HK-2 (cell line): ENCODE results near the gene RNGTT.
"Not testable (repeated sequence)": the region's sequence is repeated elsewhere in the genome, so short reads cannot be mapped to it uniquely, and the experiment has no call there.

Experiments used
- DNase-seq: peaks from one replicate; pipeline ENCODE4 v3.0.0-alpha.2; 2018; ENCODE audit not compliant: unreplicated experiment

RNGTT gene

DNA sequence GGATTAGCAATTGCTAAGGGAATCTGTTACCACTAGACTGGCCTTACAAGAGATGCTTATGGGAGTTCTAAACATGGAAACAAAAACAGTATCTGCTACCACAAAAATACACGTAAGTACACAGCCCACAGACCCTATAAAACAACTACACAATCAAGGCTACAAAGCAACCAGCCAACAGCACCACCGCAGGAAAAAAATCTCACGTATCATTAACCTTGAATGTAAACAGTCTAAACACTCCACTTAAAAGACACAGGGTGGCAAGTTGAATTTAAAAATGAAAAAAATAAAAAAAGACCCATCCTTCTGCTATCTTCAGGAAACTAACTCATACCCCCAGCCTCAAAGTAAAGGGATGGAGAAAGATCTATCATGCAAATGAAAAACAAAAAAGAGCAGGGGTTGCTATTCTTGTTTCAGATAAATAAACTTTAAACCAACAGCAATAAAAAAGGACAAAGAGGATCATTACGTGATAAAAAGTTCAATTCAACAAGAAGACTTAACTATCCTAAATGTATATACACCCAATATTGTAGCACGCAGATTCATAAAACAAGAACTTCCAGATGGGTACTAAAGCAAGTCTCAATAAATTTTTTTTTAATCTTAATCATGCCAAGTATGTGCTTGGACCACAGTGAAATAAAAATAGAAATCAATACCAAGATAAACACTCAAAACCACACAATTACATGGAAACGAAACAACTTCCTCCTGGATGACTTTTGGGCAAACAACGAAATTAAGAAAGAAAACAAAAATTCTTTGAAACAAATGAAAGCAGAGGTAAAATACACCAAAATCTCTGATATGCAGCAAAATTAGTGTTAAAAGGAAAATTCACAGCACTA lies 52.3 kb downstream of the RNGTT start:
- no peak for DNase-seq

DNA sequence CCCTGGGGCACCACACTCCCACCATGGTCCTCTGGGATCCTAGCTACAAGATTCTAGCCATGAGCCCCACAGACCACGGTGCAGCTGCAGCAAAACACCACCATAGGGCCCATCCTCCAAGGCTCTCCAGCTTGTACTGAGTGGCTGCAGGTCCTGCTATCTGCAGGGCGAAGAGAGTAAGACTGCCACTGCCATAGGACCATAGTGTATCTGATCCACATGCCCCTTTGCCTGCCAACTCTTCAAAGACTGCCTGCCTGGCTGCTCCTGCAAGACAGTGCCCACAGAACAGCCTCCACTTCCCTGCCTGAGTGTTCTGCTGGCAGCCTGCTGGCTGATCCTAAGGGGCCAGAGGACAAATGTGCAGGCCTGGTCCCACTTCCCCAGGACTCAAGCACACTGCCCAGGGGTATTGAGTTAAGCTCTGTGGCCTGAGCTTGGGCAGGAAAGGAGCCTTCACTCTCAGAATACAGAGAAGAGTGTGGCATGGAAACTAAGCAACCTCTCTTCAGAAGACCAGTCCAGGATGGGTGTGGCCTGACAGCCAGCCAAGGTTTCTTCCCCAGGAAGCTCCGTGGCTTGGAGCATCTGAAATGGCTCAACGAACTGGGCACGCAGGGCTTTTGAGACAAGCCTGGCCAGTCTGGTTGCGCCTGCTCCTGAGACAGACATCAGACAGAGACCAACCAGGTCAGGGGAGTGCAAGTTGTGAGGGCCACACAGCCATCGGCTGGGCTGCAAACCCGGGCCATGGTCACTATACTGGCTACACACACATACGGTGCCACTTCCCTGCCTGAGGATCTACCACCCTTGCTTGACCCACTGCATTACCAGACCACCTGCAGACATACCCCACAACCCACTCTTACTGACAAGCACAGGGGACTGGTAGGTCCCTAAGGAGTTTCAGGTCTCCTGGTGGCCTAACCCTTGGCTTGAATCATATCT lies 54.5 kb downstream of the RNGTT start:
- no peak for DNase-seq

DNA sequence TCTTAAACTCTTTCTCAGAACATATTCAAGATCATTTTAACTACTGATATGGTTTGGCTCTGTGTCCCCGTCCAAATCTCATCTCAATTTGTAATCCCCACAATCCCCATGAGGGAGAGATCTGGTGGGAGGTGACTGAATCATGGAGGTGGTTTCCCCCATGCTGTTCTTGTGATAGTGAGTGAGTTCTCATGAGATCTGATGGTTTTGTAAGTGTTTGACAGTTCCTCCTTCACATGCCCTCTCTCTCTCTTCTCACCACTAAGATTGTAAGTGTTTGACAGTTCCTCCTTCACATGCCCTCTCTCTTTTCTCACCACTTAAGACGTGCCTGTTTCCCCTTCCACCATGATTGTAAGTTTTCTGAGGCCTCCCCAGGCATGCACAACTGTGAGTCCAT lies 56.3 kb downstream of the RNGTT start:
- not testable (repeated sequence) for DNase-seq

DNA sequence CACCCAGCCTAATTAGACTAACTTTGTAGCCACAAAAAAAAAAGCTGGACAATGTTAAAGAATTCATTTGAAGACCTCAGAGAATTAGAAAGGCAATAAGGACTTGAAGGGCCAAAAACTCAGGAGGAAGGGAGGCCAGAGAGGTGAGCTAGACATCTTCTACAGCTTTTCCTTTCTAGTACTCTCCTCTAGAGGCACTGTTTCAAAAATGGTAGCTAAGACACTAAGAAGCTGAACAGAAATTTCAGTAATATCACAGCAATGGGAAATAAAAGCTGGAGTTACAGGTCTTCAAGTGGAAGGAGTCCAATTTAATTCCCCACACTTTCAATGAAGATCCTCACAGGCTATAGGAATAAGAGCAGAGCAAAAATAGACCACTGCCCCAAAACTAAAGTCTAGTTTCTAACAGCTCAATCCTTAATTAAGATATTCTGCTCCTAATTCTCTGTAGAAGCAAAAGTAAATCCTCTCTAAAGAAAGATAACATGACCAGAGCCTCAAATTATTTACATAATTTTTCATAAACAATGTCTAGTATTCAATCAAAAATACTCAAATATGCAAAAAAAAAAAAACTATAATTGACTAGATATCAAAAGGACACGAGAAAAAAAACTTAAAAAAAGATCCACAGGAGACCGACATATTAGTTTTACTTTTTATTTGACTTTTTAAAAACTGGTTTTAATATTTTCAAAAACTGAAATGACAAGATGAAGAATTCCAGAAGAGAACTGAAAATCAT lies 63.7 kb downstream of the RNGTT start:
- DNase-seq = no peak

DNA sequence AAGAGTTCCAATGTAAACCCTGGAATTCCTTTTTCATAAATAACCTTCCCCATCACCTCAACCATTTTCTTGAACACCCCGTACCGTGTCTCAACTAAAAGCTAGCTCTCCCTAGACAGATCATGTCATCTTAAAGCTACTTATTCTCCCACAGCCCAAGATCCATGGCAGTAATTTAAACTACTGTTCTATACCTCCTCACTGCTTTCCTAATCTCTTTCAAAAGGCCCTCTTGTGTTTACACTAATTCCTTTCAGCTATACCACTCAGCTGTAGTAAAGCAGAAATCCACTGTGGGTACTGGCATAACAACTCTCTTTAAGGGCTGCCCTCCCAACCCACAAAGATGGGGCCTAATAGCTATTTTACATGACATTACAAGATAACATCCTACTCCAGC lies 67.5 kb downstream of the RNGTT start:
- DNase-seq = no peak

DNA sequence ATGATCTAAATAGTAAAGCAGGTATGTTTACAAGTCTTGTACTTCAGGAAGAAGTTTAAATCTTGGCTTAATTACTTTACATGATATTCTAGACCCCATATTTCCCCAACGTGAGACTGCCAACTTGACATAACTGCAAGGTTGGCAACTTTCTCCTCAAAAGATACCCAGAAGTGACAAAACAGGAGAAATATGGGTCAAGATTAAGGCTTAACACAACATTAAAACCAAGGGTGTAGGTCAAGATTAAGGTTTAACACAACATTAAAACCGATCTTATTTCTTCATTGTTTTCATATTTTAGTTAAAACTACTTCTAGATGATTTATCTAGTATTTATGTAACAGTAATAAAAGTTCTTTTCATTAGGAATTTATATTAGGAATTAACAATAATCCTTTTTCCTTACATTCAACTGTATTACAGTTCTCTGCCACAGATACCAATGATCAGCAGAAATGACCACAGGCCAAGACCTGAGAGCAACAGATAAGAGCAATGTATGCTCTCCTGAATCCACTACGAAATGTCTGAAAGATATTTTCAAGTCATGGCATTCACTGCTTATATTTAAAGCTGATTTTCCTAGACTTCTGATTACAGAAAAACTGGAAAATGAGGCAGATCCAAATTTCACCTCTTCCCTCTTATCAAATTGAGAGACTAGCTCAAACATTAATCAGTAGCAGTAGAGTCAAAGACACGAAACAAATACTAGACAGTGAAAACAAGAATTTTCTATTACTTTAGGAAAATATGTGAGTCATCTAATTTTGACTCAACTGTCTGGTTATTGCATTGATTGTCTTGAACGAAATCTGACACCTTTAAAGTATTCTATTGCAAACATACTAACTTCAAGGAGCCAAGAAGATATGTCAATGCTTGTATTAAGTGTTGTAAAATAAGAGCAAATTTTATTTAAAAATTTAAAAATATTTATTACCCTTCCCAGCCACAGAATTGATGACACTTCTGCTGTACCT lies 72.3 kb downstream of the RNGTT start:
- no peak for DNase-seq

DNA sequence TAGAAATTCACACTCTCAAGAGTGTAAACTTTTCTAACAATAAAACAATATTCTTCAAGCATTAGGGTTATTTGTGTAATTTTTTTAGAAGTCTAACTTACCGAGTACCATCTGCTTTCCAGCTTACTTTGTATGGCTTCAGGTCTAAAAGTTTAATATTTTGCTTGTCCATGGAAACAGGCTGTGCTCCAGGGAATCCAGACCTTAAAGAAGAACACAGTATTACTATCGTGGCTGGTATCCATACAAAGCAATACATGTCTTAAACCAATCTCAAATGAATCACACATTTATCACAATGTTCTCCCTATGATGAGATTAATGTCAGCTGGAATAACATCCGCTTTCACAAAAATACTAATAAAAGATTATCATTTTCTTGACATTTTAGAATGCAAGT lies 73.0 kb downstream of the RNGTT start:
- no peak for DNase-seq

DNA sequence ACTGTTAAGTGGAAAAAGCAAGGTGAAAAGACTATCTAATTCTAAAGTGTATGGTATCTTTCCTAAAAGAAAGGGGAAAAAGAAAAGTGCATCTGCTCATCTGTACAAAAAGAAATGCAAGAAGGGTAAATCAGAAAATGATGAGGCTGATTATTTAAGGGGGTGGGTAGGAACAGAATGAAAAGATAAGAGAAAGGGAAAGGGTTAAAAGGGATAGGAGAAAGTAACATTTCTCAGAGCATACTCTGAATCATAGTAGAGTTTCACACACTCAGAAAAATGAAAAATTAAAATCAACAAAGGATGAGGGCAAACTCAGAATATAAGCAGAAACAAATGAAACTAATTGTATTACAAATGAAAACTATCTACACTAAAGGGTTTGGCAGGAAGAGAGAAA lies 79.1 kb downstream of the RNGTT start:
- DNase-seq = no peak

DNA sequence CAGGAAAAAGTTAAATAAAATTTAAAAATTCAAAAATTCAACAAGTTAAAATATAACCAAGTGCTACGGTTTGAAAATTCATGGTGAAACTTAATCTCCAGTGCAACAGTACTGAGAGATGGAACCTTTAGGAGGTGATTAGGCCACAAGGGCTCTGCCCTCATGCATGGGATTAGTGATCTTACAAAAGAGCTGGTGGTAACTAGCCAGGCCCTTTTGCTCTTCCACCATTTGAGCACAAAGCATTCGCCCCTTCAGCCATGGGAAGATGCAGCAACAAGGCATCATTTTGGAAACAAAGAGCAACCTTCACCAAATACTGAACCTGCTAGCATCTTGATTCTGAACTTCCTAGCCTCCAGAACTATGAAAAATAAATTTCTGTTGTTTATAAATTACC lies 80.9 kb downstream of the RNGTT start:
- no peak for DNase-seq

DNA sequence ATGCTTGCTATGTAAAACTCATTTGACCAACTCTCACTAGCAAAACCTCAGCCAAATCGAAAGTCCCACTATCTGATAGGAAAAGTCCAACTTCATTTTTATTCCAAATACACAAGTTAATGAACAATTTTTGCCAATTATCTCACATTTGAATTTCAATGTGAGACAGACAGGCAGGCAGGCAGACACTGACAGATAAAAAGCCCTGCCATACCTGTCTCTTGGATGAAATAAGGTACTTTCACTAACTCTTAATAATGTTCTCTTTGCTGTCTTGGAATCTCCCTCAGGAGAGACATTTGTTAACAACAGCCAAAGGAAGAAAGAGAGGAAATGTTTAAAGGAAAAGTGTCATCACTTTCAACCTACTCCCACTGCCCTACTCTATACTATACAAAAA lies 82.0 kb downstream of the RNGTT start:
- no peak for DNase-seq

DNA sequence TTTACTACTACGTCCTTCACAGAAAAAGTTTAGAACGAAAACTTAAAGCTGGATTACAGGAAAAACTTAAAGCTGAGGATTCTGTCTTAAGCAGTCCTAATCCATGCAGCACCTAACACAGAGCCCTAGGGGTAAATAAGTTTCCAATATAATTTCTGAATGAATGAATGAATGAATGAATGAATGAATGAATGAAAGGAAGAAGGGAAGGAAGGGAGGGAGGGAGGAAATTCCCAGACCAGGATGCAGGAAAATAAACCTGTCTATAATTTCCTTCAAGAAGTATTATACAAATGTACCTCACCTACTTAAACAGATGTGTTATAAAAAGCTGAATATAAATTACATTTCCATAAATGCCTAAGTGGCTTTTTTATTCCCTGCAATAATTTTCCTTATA lies 83.4 kb downstream of the RNGTT start:
- no peak for DNase-seq

DNA sequence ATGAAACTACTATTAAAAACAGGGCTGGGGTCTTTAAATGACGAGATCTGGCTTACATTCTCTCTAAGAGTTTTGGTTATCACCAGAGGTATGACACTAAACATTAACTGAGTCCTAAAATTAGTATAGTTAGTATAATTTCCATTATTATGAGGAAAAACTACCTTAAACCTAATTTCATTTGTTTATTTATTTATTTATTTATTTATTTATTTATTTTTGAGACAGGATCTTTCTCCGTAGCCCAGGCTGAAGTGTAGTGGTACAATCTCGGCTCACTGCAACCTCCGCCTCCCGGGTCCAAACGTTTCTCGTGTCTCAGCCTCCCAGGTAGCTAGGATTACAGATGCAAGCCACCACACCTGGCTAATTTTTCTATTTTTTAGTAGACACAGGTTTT lies 85.5 kb downstream of the RNGTT start:
- no peak for DNase-seq

DNA sequence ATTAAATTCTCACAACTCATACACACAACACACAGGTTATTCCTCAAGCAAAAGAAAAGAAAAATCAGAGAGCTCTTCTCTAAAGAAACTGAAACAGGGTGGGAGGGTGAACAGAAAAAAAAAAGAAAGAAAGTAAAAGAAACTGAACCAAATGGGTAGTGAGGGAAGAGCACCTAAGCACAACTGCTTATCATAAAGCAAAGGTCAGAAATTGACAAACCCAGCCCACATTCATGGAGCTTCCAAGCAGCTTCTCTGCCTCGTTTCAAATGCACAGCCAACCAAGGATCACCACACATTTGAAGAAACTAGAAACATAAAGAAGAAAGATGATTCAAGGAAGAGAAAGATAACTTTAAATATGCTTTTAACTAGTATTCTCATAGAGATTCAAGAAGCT lies 90.5 kb downstream of the RNGTT start:
- no peak for DNase-seq

DNA sequence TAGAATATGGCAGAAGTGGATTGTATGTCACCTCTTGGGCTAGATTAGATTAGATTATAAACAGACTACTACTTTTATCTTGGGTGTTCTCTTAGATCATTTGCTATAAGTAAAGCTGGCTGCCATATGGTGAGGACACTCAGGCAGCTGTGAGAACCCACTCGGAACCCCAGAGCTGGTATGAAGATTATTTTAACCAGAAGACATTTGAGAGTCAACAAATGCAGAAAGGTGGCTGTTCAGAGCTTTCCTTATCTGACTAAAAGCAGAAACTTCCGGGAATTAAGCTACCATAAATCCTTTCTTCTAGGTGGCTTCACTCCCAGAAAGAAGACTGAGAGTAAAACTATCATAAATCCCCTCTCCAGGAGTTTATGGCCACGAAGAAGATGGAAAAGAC lies 91.9 kb downstream of the RNGTT start:
- DNase-seq = no peak

DNA sequence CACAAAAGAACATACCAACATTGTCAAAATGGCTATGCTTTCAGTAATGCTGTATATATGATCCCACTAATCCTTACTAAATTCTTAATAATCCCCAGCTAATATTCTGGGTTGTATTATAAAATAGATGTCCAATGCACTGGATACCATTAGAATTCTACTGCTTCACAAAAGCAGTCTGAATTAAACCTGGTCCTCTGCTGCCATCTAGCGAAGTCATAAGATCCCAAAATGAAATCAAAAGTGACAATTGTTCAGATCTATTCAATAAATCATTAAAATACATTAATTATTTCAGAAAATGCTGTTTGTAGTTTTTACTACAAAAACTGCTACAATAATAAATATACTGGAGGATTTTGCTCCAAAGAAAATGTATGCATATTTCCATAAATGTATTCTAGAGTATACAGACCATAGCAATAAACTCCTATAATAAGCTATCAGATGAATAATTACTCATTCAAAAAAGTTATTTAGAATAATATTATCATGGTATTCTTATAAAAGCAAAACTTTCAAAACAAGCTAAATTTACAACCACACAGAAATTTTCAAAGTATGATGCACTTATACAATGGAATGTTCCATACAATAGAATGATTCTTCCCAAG lies 92.6 kb downstream of the RNGTT start:
- DNase-seq = no peak

DNA sequence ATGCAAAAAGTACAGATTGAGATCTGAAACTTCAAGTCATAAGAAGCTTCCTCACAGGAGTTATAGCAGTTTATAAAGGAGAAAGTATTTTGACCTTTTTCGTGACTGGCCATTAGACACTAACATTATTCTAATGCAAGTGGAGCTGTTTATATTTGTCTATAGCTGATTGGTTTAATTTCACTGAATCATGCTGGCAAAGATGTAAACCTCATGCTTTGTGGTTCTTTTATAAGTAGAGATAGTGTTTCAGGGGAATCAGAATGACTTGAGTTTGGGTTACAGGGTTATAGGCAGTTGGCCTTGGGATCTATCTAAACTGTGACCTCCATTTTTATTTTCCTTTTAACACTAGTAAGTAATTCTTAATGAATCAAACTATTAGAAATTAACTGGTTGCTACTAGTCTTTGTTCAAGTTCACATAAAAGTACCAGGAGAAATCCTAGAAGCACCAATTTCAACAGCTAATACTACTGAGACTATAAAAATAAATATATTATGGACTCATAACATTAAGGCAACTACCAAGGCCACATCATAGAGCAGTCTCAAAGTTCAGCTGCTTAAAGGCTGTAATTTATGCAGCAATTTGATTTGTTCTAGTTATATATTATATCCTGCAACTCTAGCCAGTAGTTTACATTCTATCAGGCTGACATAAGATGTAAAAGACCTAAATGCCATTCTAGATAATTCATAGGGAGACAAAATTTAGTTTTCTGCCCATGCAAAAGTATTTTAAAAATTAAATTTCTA lies 94.0 kb downstream of the RNGTT start:
- DNase-seq = no peak

DNA sequence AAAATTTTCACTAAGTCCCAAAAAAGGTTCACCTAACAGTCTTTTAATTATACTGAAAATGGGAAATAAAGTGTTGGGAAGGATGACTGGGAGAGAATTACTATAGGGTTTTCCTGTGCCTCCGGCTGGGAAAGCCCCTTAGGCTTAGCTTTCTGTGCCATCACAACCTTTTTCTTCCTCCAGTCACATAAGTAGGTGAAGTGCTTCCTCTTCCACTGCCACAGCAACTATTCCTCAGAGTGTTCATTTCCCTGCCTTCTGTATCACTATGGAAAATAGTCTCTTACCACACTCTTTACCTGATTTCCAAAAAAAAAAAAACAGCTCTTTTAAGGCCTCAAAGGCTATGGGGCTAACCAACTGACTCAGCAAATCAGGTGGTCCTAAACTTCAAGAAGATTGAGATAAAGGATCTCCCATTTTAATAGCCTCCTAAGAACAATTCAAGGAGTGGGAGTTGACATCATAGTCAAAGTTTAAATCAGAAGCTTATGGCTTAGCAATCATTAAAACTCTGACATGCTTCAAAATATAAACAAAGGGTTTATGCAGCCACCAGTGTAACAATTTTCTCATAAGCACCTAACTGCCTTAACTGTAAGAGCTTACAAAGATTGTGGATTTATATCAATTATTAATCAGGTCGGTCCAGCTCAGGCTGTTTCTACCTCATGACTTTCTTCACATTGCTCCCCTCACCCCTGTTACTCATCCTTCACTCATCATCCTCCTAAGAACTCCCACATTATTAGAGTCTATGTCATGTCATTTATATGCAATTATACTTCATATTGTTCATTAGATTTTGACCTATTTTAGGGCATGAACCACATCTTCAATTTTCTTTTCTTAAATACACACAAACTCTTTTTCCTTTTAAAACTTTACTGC lies 95.3 kb downstream of the RNGTT start:
- DNase-seq = peak; percentile 38

DNA sequence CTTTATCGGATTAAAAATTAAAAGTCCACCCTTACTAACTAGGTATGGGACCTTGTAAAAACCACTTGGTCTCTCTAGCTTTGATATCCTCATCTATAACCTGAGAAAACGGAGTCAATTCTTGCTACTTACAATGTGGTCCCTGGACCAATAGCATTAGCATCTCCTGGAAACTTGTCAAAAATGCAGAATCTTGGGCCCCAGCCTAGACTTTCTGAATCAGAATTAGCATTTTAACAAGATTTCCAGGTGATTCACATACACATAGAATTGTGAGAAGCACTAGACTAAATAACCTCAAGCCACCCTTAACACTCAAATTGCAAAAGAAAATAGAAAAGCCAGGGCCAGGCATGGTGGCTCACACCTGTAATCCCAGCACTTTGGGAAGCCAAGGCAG lies 96.6 kb downstream of the RNGTT start:
- no peak for DNase-seq

DNA sequence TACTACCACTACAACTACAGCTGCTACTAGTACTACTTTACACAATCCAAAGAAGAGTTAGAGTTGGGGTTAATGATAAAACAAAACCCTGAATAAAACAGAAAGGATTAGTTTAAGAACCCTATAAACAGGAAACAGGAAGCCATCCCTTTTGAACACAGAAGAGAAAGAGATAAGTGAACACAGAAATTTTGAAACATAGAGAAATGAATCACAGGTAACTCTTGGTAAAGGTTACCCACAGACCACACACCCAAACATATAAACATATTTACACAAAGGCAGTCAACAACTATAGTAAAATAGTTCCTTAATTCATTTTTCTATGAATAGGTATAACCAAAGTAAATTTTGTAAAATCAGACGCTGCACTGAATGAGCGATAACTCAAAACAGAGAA lies 98.1 kb downstream of the RNGTT start:
- no peak for DNase-seq
